Pulmonary artery endothelial cell (primary cell): Measurements from ENCODE around the gene FOXG1. TPM values are rescaled to one million over a fixed set of nuclear protein-coding genes. Genes with fewer than 3 reads are reported as not detected.

Experiments
- DNase-seq: peaks from one replicate; pipeline ENCODE4 v3.0.0-alpha.2; 2011; ENCODE audit warnings: low read depth, low spot score
- total RNA-seq: library from RNA; depleted of rRNA; stranded (reverse); fragments of >200 nt; gene quantifications from 2 replicates; pipeline ENCODE4 v1.2.3, GENCODE V29; 2014

The FOXG1 gene
- 0.04 and 0.26 TPM in 2 replicates for total RNA-seq

DNA sequence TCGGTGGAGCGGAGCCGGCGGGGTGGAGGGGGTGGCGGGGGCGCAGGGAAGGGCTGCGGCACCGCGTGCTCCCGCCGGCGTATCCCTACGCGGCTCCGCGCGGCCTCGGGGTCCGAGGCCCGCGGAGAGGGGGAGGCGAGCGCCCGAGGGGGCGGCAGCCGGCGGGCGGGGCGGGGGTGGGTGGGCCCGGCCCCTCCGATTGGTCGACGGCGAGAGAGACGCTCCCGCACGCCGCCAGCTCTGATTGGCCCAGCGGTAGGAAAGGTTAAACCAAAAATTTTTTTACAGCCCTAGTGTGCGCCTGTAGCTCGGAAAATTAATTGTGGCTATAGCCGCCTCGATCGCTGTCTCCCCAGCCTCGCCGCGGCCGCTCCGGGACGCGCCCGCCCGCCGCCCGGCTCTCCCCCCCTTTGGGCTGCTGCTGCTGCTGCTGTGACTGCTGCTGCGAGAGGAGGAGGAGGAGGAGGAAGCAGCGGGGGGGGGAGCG lies at the start of gene FOXG1:
TSS of gene FOXG1 (plus strand) at position 319 of the 487 bp plus-strand sequence. CDS start 493 bp downstream, outside the sequence.
- DNase-seq = no peak

DNA sequence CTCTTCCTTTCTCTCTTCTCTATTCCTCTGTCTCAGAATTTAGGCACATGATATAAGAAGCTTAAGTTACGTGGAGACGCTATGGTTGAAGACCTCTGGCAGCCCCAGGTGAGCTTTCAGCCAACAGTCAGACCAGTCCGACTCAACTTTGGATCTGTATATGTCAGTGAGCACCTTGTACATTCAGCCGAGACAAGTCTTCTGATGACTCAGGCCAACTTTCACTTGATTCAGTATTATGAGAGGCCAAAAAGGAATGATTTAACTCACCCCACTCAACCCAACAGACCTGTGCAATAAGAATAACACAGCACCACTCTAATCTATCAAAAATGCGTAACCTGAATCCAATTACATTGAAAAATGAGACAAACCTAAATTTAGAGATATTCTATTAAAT lies 47.5 kb upstream of the FOXG1 start:
- DNase-seq = no peak

DNA sequence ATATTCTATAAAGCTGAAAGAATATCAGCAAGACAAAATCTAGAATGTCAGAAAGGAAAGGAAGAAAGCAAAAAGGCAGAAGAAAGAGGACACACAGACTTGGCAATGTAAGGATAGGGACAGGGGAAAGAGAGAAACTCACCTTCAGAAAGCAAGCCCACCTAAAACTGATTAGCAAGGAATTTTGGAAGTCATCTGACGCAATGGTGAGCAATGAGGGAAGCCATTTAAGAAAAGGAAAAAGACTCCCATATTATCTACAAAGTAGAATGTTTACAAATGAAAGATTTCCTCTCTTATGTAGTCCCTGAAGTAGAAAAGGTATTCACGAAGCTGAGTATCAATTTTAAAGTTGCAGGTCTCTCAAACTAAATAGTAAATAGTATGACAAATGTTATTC lies 35.2 kb upstream of the FOXG1 start:
- no peak for DNase-seq

DNA sequence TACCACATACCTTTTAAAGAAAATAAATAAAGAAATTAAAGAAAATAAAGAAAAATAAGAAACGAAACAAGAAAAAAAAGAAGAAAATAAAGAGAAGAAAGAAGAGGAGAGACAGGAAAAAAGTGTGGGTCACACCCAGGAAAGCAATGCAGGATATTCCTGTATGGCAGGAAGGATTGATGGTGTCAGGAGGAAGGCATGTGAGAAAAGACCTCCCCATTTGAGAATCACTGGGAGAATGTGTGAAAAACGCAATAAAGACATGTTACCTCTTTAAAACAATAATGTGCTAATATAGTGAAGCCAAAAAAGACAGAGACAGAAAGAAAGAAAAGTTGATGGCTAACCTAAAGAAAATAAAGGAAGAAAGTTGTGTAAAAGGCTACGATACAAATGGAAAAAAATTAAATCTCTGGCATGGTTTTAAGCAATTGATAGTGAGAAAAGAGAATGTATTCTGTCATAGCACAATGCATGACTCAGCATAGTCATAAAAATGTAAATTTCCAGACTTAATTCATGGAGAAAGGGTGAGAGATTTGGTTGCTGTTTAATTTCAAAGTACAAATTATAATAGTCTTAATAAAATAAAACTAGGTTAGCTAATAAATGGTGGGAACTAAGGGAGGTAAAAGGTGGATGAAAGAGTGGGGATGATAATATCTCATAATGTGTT lies 24.3 kb upstream of the FOXG1 start:
- DNase-seq = no peak

DNA sequence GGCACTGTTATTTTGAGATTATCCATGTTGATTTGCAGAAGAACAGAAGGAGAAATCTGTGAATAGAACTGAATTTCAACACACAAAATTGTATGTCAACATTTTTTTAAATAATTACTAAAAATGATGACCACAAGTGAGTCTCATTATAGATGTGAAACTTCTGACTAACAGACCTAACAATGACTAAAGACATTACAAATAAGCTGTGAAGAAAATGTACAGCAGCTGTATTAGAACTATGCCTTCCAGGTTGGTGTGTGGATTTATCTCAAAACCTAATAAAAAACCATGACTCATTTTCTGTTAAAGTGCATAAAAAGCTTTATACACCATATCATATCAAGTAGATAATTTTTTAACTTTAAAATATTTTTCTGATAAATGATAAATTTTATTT lies 22.5 kb upstream of the FOXG1 start:
- DNase-seq = no peak

DNA sequence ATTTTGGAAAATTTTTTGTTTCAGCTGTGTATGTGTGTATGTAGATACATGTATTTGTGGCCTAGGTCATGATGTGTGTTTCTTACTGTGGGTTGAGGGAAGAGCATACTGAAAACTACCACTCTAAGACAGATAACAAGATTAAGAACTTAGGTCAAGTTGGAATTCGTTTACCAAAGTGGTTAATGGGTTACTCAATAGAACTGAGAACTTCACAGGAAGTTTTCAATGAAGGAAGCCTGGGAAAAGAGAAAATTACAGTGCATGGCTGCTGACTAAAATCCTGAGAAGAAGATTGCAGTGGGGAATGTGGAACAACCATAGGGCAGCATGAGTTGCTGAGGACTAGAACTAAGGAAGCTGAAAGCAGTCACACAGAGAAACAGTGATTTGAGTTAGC lies 21.4 kb upstream of the FOXG1 start:
- DNase-seq = no peak

DNA sequence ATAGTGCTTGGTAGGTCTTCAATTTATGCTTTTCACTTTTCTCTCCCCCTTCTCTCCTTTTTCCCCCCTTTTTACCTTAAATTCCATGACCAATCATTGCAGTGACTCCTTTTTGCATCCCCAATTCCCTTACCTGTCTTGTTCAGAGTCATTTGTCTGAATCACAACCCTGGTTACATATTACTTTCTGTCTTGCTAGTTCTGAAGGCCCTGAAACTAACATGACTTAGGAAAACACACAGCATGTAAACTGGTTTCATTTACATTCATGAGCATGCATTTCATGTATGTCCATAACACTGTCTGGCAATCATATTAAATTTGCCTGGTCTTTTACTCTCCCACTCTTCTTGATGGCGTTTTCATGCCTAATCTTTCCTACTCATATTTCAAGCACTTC lies 20.3 kb upstream of the FOXG1 start:
- DNase-seq = no peak

DNA sequence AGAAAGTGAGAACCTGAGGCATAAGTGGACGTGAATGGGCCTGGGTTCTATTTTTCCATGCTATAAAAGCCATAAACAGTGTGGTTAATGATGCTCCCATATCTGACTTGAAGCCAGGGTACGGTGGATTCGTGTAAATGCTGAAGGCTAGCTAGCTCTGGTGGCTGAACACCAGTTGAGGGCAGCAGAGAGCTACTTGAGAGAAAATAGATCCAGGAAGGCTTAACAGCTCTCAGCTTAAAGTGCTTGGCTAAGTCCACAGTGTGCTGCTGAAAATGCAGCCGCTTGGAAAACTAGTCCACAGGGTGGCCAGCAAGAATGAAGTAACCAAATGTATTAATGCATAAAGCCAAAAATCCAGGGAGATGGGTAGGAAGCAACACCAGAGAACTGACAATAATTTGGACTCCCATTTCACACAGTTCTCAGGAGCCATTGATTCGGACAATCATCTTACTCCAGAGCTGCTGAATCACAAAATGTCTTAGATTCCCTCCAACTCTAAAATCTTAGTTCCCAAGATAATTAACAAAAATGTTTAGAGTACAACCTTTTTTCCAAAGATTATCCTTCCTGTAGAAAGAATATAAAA lies 15.0 kb upstream of the FOXG1 start:
- no peak for DNase-seq

DNA sequence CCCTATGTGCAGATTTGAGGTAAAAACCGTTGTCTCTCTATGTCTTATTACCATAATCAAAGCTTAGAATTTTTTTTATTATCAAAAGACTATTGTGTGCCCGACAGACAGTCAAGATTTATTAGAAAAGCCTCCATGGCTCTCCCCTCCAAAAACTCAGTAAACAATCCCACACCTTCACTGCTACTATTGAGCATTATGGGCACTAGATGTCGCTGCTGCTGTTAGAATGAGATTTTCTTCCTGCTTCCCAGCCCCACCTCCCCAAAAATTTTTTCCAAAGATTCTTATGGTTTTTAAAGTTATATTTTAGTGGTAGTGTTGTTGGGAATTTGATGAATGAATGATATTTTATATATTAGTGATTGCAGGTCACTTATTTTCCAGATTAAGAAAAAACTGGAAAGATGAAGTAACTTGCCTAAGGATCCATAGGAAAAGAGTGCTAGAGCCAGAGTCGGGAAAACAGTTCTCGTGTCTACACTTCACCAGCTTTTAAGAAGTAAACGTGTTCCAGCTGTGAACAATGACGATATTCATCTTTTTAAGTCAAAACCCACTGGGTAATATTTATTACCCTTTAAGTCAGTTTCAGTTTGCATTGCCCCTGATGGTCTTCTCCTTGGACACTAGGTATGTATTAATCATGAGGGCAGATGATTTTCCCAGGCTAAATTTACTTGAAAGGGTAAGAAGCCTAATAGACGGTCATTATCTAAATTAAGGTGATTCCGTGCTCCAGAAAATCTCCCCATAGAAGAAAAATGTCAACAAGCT lies 12.2 kb upstream of the FOXG1 start:
- DNase-seq = no peak

DNA sequence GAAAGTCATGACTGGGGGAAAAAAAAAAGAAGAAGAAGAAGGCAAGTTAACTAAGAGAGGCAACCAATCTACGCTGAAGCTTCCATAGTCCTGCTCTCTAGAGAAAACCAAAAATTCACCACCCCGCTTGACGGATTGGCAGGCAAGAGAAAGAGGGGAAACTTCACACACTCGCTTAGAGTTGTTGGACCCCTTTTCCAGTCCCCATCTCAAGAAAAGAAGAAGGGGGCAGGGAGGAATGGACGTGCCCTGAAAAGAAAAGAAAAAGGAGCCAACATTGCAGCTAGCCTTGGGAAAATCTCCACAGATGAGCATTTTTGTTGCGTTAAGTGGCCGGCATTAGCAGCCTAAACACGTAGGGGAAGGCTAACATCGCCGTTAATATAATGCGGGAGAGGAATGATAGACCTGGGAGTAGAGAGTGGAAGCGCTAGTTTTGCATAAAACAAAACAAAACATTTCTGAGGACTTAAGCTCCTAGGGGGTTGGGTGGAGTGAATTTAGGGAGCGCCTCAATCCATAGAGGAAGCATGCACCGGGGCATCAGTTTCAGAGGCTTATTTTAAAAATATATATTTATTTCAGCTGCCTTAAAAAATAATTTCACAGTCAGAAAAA lies 11.3 kb upstream of the FOXG1 start:
- DNase-seq = no peak

DNA sequence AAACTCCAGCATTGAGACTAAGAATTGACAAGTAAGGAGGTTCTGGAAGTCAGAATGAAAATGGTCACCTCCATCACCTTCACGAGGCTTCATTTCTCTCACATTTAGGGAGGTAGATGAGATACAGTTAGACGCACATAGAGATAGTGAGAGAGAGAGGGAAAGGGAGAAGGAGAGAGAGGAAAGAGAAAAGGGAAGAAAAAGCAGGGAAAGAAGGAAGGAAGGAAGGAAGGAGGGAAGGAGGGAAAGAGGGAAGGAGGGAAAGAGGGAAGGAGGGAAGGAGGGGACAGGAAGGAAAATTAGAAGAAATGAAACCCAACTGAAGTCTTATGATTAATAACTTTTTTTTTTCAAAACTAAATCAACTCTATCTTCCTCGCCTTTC lies 10.7 kb upstream of the FOXG1 start:
- DNase-seq = no peak

DNA sequence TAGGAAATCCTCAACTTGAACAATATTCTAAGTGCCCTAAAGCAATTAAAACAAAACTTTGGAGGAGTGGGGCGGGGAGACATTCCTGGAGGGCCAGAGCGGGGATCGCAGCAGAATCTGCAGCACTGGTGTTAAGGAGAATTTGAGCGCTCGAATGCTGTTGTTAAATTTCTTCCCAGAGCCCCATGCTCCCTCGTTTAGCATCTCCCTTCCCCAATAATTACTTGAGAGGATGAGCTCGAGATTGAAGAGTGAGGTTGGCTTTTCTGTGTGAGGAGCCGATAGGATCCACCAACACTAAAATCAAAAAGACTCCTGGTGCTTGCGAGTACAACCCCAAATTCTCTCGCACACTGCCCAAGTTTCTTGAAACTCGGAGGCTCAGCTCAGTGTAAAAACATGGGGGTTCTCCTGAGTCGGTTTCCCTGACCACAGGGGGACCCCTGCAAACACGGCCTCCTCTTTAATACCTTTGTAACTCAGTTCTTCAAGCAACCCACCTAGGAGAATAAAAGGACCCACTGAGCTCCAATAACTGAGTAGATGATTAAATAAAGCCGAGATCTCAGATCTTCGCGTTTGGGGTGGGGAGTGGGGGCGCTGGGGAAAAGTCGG lies 10.2 kb upstream of the FOXG1 start:
- DNase-seq = no peak

DNA sequence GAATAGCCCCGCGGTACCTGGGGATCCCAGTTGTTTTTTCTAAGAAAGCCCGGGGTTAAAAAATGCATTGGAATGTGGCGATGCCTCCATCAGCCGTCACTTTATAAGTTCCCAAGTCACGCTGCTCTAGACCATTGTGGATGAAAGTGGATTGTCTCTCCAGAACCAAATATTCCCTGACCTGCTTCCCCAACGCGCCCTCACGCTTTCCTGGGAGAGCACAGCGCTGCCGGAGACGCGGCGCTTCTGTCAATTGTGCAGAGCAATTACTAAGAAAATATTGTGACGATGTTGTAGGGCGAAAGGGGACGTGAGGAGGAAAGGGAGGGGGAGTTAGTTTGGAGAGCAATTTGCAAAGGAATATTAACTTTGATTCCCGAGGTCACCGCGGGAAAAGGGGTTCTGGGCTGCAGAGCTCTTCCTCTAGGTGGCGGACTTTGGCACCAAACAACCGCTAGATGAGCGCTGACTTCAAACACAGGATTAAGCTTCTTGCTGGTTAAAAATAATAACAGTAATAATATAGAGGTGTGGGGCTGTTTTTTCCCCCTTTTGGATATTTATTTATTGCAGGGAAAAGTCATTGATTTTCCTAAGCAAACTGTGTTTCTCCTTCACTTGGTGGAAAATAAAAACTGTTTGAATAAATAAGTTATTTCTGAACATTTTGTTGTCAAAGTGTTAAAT lies 9.6 kb upstream of the FOXG1 start:
- no peak for DNase-seq

DNA sequence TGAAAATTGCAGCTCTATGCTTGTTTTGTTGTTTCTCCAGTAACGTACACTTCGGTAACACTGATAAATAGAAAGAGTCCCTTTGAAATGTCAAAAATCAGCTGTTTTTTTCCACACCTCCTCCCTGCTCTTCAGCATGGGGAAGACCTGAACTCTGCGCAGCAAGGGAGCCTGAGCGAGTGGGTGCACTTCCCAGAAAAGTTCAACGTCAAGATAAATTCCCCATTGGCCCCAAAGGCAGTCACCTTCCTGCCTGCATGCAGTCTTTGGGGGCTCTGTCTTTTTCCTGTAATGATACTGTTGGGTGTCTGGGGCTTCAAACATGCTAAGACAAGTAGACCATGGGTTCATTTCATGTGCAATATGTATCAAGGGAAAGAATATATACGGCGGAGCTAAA lies 8.8 kb upstream of the FOXG1 start:
- DNase-seq = no peak

DNA sequence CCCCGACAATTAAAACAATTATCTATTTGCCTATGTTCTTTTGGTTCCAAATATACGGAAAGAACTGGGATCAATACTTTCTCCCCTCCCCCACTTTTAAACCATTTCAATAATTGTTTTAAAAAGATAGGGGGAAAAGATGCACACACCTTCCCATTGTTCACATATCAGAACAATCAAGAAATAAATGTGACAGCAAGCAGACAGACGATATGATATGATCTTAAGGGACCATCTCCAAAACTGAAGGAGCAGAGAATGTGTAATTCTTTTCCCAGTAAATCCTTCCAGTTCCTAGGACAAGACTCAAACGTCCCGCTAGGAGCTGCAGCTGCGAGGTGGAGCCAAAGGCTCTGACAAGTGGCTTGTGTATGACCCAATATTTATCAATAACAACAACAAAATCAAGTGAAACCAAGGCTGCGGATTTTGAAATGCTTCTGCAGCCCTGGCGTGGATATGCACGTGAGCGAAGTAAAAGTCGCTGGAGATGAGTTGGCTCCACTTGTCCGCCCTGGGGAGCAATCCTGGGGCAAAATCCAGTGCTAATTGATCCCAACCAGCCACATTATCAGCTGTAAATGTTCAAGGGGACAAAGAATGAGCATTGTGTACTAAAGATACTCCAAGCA lies 8.2 kb upstream of the FOXG1 start:
- no peak for DNase-seq

DNA sequence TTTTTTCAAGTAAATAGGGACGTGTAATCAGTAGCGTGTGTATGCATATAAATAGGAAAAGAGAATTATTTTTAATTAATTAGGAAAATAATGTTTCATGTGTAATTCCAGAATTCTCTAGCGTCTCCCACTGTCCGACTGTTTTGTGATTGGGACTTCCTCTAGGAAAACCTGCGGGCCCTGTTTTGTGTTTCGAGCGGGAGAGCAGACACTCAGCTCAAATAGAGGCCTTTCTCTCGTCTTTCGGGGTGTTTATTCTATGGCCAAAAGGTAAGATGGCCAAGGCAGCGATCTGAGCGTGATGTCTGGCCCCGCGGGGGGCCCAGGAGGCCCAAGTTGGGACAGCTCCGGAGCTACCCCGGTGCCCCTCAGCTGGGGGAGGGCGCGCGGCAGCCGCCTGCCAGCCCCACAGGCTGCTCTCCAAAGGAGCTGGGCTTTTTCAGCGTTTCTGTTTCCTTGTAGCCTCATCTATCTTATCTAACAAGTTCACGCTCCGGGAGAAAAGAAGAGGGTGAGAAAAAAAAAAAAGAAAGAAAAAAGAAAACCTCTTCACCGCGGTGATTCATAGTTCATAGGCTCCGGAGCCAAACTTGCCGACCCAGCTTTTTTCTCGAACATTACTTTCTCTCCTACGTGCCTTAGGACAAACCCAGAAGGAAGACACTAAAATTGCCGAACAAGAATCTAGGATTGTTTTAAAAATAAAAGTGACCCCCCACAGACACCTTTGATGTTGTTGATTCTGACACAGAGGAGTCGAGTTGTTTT lies 7.5 kb upstream of the FOXG1 start:
- DNase-seq = no peak

DNA sequence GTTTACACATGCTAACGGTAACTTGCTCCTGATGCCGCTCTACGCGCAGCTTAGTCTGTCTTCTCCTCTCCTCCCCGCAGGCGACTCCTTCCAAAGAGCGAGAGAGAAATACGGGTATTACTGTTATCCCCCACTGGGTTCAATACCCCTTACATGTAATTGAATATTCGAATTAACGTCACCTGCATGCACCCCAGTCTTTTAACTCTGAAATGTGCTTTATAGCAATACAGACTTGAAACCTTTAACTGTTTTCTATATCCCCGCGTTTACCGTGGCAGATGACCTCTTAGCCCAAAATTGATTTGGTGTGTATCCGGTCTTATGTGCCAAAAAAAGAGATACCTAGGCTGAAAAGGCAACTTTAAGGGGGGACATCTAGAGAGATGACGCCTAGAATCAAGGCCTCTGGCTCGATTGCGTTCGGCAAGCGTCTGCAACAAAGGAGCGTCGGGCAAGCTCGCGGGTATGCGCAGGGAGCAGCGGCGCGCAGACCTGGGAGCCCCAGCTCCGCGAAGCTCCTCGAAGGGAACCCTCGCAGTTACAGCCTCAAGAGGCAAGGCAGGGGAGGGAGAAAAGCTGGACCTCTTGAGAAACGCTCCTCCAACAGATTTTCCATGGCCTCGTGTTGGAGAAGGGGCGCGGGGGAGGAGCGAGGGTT lies 6.8 kb upstream of the FOXG1 start:
- DNase-seq = no peak

DNA sequence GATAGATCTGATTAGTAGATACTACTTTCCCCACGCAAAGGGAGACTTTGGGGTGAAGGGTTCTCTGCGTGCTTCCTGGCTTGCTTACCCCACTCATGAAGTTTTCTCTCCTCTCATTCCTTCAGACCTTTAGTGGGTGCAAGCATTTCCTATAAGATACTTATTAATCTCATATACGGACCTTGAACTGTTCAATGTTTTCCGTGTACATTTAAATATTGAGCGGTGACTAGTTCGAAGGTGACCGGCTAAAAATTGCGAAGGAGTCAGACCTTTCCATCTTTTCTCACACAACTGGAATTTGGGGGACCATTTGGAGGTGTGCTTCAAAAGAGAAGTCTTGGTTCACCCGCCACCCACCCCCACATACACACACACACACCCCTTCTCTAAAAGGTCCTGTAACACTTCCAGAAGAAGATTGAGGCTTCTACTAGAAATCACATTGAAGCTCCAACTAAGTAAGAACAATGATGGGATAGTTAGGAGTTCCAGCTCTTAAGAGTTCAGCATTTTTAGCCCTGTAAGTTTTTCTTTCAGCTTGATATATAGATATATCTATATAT lies 6.1 kb upstream of the FOXG1 start:
- no peak for DNase-seq
